GM21447 (cell line): ENCODE results near the gene ZNF665.
"Not testable (repeated sequence)": the region's sequence is repeated elsewhere in the genome, so short reads cannot be mapped to it uniquely, and the experiment has no call there.

Source experiments
- ATAC-seq: cut with Tn5 transposase; IDR thresholded peaks from one replicate; pipeline ENCODE4 v1.9.1; 2021; ENCODE audit not compliant: unreplicated experiment

Gene ZNF665

DNA sequence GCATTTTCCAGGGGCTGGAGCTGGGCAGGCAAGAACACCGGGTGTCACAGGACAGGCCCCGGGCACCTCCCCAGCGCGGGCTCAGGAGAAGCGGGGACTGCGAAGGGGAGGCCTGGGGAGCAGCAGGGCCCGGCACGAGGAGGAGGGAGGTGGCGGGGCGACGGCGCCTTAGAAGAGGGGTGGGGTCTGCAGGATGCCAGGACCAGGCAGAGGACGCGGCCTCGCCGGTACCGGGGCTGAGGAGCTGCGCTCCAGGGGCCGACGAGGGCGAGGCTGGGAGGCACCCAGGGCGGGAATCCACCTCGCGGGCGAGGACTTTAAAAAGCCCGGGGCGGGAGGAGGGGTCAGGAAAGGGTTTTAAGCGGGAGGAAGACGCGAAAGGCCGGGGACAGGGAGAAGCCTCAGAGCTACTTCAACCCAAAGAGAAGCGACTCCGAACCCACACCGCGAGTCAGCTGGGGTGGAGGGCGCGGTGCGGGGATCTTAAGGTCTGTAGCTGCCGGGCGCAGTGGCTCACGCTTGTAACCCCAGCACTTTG, 35.0 kb downstream of the ZNF665 start:
- no peak for ATAC-seq

DNA sequence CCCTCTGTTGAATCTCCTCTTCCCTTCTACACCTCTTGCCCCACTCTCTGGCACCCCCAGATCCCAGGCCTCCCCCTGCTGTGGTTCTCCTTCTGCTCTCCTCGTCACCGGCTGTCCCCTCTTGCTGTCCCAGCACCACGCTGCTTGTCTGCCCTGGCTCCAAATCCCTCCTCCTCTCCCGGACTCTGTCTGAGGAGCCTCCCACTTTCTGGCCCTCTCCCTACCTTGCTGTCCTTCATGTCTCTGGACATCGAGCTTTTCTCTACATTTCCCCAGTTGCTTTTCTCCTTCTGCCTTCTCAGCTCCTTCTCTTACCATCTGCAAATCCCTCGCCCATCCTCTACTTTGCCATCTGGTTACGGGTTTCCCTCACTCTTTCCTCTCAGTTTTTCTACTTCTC, 35.5 kb downstream of the ZNF665 start:
- no peak for ATAC-seq

DNA sequence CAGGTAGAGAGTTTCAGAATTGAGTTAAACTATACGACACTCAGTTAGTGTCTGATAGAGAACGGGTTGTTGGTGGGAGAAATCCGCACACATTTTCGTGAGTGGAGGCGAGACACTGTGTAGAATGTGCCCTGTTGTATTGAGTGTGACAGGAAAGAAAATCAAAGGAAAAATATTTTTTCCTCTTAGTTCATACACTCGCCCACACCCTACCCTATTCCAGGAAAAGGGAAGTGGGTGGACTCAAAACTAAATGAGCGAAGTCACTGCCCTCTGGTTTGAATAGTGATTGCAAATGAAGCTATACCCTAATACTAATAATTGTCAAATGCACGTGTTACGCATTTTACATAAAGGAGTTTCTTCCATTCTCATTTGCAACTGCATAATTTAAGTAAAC, 36.3 kb downstream of the ZNF665 start:
- ATAC-seq = no peak

DNA sequence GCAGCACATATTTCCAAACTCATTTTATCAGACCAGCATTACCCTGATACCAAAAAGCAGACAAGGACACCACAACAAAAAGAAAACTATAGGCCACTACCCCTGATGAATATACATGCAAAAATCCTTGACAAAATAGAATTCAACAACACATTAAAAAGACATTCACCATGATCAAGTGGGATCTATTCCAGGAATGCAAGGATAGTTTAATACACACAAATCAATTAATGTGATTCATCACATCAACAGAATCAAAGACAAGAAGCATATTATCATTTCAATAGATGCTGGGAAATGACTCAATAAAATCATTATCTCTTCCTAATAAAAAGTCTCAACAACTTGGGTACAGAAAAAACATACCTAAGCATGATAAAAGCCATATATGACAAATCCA, 45.5 kb downstream of the ZNF665 start:
- ATAC-seq = no peak

DNA sequence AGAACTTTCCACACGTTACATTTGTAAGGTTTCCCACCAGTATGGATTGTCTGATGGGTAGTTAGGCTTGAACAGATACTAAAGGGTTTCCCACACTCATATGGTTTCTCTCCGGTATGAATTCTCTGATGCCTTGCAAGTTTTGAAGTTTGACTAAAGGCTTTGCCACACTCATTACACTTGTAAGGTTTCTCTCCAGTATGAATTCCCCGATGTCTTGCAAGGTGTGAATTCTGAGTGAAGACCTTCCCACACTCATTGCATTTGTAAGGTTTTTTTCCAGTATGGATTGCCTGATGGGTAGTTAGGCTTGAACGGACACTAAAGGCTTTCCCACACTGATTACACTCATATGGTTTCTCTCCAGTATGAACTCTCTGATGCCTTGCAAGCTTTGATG, 52.8 kb downstream of the ZNF665 start:
- no peak for ATAC-seq

DNA sequence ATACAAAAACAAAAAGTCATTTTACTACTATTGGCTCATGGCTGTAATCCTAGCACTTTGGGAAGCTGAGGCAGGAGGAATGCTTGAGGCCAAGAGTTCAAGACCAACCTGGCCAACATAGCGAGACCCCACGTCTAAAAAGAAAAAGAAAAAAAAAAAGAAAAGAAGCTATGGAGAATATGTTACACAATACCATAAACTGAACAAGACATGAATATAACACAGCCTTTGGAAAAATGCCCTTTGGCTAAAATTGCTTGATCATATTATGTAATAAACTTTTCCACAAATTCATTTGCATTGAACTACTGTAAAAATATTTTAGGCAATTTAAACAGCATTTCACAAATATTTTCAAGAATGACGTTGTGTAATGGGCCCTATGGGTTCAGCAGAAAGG, 56.7 kb downstream of the ZNF665 start:
- no peak for ATAC-seq

DNA sequence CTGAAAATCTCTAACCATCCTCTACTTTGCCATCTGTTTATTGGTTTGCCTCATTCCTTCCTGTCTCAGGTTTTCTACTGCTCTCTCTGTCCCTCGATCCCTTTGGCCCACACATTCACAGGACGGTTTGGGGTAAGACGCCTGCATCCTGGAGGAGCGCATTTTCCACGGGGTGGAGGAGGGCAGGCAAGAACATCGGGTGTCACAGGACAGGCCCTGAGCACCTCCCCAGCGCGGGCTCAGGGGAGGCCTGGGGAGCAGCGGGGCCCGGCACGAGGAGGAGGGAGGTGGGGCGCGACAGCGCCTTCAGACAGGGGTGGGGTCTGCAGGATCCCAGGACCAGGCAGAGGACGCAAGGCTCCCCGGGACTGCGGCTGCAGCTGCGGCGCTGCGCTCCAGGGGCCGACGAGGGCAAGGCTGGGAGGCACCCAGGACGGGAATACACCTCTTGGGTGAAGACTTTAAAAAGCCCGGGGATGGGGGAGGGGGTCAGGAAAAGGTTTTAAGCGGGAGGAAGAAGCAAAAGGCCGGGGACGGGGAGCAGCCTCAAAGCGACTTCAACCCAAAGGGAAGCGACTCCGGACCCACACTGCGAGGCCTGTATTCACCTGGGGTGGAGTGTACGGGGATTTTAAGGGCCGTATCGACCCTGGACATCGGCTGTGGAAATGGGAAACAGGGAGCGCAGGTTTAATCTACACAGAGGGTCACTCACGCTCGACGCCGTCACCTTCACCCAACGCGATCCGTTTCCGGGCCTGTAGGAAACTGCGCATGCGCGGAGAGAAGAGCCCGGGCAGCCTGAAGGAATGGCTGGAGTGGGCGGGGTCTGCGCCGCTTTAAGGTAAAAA, 60.8 kb downstream of the ZNF665 start, which contains the start of gene ZNF415:
ZNF415 (minus strand) TSS at position 770 of the 851 bp plus-strand sequence. CDS start 10,234 bp downstream, outside the sequence.
- ATAC-seq = no peak

DNA sequence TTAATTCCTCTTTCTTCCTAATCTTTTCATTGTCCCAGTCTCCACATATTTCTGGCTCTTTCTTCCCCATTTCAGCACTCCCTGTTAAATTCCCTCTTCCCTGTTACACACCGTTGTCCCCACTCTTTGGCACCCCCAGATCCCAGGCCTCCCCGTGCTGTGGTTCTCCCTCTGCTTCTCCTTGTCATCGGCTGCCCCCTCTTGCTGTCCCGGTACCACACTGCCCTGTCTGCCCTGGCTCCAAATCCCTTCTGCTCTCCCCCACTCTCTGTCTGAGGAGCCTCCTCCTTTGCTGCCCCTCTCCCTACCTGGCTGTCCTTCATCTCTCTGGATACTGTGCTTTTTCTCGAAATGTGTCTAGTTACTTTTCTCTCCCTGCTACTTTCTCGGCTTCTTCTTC, 61.4 kb downstream of the ZNF665 start:
- ATAC-seq = no peak

DNA sequence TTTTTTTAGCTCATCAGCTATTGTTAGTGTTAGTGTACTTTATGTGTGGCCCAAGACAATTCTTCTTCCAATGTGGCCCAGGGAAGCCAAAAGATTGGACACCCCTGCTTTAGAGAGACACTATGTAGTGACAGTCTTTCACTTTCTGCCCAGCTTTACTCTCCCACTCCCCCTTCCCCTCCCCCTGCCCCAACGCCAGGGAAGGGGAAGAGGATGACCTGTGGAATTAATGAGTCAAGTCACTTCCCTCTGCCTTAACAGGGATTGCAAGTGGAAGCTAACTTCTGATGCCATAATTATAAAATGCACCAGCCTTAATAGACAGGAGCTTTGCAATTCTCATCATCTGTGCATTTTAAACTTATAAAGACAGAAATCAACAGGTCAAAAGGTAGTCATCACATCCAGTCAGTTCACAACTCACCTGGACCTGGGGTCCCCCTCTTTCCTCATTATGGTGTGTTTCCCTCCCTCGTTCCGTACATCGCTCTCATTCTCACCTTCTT, 62.0 kb downstream of the ZNF665 start:
- ATAC-seq = no peak

DNA sequence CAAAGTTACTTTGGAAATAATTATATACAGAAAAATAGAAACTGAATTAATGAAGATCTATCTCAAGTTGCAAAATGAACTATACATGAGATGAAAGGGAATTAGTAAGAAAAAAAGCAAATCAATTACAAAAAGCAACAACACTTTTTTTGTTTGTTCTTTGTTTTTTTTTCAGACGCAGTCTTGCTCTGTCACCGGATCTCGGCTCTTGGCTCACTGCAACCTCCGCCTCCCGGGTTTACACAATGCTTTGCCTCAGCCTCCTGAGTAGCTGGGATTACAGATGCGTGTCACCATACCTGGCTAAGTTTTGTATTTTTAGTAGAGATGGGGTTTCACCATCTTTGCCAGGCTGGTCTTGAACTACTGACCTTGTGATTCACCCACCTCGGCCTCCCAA, 62.7 kb downstream of the ZNF665 start:
- ATAC-seq = no peak

DNA sequence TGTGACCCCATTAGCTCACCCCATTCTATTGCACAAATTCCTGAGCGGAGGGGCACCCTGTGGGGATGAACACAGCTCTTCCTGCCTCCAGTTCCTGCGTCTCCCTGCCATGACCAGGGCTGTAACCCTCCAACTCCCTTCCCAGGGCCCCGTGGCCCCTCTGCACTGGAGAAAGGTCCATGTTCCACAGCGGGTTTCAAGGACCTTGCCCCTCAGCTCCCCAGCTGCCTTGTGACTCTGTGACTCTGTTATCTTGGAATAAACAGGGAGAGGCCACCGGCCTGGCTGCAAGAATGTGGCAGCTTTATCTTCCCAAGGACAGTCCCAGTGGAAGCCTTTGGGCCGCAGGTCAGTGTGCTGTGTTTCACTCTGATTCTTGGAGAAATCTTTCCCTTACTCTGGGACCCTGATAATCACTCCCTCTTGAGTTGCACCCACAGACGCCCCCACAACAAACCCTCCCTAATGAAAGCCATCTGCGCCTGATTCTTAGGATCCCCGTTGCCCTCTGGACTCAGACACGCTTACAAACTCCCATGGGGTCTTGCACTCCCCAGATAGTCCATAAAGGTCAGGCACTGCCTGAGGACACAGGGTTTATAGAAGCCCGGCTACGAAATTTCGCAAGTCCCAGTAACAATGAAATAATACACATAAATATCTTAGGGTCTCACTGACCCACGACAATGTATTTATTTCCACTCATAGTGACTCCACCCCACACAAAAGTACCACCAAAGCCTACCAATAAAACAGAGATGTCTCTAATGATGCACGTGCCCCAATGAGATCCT, 66.2 kb downstream of the ZNF665 start:
- ATAC-seq = not testable (repeated sequence)

DNA sequence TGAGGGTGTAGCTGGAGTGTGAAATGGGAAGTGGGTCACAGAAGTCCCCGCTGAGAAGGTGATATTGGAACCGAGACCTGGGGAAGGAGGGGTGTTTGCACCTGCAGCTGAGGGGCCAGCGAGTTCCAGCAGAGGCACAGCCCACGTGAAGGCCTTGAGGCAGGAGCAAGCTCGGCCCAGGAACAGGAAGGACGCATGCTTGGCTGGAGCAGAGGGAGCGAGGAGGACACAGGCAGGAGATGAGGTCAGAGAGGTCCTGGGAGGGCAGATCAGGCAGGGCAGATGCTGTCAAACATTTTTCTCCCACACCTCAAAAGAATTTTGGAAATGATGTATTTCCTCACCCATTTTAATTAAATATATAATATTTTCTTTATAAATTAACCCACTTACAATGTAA, 69.8 kb downstream of the ZNF665 start:
- ATAC-seq = no peak
